Ectodermal cell (in vitro differentiated cells): ENCODE data around the gene NRCAM.

Experiments used
- H3K27ac ChIP-seq: 2 replicates; pipeline ENCODE4 v1.7.0; 2013; ENCODE audit warnings: mild to moderate bottlenecking, low read depth, low read length; ENCODE audit not compliant: insufficient read depth, poor library complexity, severe bottlenecking
- H3K27me3 ChIP-seq: 2 replicates; pipeline ENCODE4 v1.7.0; 2013; ENCODE audit warnings: mild to moderate bottlenecking, low read length; ENCODE audit not compliant: insufficient read depth, control insufficient read depth, poor library complexity, severe bottlenecking
- H3K36me3 ChIP-seq: one replicate; pipeline ENCODE4 v1.7.0; 2013; ENCODE audit warnings: low read length; ENCODE audit not compliant: control insufficient read depth, insufficient read depth
- H3K4me1 ChIP-seq: one replicate; pipeline ENCODE4 v1.7.0; 2013; ENCODE audit warnings: low read length; ENCODE audit not compliant: control insufficient read depth, insufficient read depth
- H3K4me3 ChIP-seq: 2 replicates; pipeline ENCODE4 v1.7.0; 2013; ENCODE audit warnings: low read depth, low read length, control low read depth; ENCODE audit not compliant: insufficient read depth
- H3K9me3 ChIP-seq: 2 replicates; pipeline ENCODE4 v1.7.0; 2013; ENCODE audit warnings: mild to moderate bottlenecking, low read length, moderate library complexity; ENCODE audit not compliant: control insufficient read depth
- WGBS, 2 experiments: methylation state at CpG; one replicate each; pipeline ENCODE4 v1.1.7; 2013; ENCODE audit warnings: missing lambda C conversion rate in 2 of 2; 5-methylcytosine and 5-hydroxymethylcytosine counted together

The NRCAM gene

DNA sequence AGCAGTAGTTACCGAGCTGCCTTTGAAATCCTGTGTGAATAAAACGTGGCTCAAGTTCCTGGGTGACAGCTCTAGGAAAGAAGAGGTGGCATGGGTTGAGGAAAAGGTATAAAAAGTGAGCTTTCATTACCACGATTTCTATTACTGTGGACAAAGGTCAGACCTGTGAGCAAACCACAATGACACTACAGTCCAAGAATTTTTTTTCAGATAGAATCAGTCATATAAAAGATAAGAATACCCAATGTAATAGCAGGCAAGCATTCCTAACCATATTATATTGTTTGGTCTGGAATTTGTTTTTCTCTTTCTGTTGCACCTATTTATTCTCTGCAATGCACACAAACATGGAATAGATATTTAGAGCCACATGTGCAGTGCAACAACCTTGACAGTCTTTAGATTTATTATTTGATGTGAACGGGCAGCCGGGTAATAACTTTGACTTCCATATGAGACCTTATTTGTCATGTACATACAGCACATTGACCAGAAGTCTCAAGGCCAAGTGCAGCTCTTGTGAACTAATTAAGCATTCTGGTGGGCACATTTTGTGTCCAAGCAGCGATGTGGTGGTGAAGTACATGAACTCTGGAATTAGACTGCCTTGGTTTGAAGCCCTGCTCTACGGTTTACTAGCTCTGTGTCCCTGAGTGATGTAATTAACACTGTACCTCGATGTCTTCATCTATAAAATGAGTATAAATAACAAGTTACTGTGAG lies 156.8 kb downstream of the NRCAM start:
- Histone ChIP-seq H3K4me1 (peaks cover 30% of the 10 kb centered on the region), H3K4me3 (no peak overlapping the region), H3K36me3 (no peaks in the 10 kb centered on the region), H3K27me3 (no peaks in the 10 kb centered on the region), H3K27ac (no peak overlapping the region), H3K9me3 (no peaks in the 10 kb centered on the region)
- 95 to 97% methylated on average over 8 of the region's 8 CpGs for WGBS, 2 experiments

DNA sequence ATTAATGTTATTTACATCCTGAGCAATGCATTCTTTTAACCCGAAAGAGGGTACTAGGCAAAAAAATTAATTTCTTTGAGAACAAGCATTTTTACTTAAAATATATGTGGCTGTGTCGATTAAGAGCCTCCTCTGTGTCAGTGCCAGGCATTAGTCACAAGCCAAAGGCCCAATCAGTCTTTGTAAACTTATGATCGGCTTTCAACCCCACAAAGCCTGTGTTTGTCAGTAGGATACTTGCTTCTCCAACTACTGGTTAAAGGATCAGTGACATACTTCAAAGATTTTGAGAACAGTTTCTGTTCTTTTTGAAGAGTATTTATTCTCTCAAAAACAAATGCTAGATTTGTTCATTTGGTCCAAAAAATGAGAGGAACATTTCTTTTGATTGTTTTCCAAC lies 159.3 kb downstream of the NRCAM start:
- WGBS, 2 experiments: 90 to 91% methylated on average over 3 of the region's 3 CpGs
- H3K27ac ChIP-seq: no peak overlapping the region
- no peak overlapping the region for H3K4me3 ChIP-seq
- no peaks in the 10 kb centered on the region for H3K27me3 ChIP-seq
- no peaks in the 10 kb centered on the region for H3K36me3 ChIP-seq
- H3K4me1 ChIP-seq: peaks cover 54% of the 10 kb centered on the region
- no peaks in the 10 kb centered on the region for H3K9me3 ChIP-seq

DNA sequence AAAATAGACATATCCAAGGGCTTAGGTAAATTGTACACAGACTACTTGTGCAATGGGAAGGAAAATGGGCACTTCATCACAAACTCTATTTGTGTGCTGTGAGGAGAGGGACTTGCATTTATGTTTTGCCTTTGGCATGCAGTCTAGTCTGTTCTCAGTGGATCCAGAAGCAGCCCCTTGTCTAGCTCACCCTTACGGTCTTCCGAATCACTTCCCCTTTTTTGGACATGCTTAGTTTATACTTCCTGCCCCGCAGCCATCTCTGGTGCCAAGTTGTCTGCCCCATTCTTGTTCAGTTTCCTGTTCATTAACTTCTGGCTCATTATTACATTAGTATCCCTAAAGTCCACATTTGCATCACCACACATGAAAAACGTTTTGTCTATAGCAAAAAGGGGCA lies 161.6 kb downstream of the NRCAM start:
- no peaks in the 10 kb centered on the region for H3K27me3 ChIP-seq
- 90 to 97% methylated on average over 4 of the region's 4 CpGs for WGBS, 2 experiments
- no peaks in the 10 kb centered on the region for H3K9me3 ChIP-seq
- peaks cover 67% of the 10 kb centered on the region for H3K4me1 ChIP-seq
- H3K4me3 ChIP-seq: no peak overlapping the region
- H3K36me3 ChIP-seq: no peaks in the 10 kb centered on the region
- no peak overlapping the region for H3K27ac ChIP-seq

DNA sequence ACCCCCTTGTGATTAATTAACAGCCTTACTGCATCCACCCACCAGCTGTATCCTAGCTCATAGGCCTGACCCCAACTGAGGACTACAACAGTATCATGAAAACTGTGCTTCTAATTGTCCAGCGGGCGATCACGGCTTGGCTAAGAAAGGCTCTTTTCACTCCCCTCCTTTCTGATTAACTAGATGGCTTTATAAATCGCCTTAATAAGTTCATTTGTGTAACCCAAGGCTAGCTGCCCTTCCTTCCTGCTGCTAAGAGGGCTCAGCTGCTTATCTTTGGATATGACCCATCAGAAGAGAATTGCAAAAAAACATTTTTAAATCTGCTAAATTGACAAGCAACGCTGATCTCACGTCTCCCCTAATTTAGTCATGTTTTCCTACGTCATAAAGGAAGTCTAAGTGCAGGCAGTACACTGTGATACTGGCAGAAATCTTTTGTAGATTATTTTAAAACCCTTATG lies 163.1 kb downstream of the NRCAM start:
- Histone ChIP-seq H3K27ac (peak overlapping the region; percentile 77), H3K4me1 (peaks cover 67% of the 10 kb centered on the region), H3K27me3 (no peaks in the 10 kb centered on the region), H3K4me3 (no peak overlapping the region), H3K9me3 (no peaks in the 10 kb centered on the region), H3K36me3 (no peaks in the 10 kb centered on the region)
- 86 to 87% methylated on average over 7 of the region's 7 CpGs for WGBS, 2 experiments

DNA sequence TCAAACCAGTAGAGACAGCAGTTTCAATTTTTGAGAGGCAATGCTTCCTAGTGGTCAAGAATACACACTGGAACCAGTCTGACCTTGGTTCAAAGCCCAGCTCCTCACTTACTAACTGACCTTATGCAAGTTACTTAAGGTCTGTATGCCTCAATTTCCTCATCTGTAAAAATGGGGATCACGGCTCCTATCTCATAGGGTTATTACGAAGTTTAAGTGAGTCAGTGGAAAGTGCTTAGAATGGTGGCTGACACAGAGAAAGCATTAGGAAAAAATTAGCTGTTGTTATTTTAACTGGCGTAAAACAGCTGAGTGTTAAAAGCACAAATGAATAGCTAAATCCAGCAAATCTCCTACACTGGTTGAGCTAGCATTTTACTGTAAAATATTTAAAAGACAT lies 163.7 kb downstream of the NRCAM start:
- Histone ChIP-seq H3K4me3 (no peak overlapping the region), H3K36me3 (no peaks in the 10 kb centered on the region), H3K4me1 (peaks cover 66% of the 10 kb centered on the region), H3K27ac (peak overlapping the region; percentile 77), H3K9me3 (no peaks in the 10 kb centered on the region), H3K27me3 (no peaks in the 10 kb centered on the region)
- 78 to 85% methylated on average over 3 of the region's 3 CpGs for WGBS, 2 experiments

DNA sequence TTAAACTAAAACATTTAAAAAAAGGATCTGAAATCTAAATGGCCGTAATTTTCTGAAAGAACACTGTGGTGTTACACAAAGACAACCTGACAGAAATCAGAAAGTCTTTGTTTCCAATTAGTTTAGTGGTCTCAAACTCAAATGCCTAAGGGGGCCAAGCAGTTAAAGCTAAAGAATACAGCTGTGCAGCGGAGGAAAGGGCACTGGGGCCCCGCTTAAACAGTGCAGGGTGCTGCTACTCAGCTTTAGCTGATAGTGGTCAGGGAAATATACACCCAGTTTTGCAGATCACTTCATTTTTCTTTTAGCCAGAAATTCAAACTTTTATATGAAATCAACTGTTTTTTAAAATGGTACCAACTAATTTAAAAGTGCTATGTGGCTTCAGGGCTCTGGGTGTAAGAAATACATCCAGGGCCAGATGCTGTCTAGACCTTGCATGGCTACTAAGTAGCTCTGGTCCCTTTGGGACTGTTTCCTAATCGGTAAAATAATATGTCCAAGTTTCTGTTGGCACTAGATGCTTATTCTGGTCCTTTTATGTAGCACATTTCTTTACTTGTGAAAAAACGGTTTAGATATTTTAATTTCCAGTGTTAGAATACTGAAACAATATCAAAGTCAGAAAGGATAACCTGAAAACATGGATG lies 164.3 kb downstream of the NRCAM start:
- Histone ChIP-seq H3K4me1 (peaks cover 60% of the 10 kb centered on the region), H3K4me3 (no peak overlapping the region), H3K9me3 (no peaks in the 10 kb centered on the region), H3K36me3 (no peaks in the 10 kb centered on the region), H3K27me3 (no peaks in the 10 kb centered on the region), H3K27ac (peak overlapping the region; percentile 77)
- 78% methylated on average over 5 of the region's 5 CpGs for WGBS, 2 experiments

DNA sequence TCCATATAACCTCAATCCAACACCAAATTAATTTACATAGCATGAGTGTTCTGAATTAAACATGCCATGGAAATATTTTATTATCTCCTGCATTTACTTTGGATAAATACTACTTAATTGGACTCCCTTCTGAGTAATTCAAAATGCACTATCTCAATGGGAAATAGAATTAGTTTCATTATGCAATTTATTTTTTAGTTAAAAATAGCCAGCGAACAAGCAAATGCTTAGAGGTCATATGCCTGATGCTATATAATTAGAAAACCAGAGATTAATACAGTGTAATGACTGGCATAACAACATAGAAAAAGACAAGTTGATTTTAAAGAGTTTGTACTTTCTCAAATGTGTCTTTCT lies 165.1 kb downstream of the NRCAM start:
- H3K27ac ChIP-seq: peak overlapping the region; percentile 67
- WGBS, 2 experiments: 100% methylated on average over 1 of the region's 1 CpG; no CpG with 5 or more reads in 1 of the 2 experiments
- H3K4me3 ChIP-seq: peak overlapping the region; percentile 10
- no peaks in the 10 kb centered on the region for H3K9me3 ChIP-seq
- no peaks in the 10 kb centered on the region for H3K36me3 ChIP-seq
- H3K4me1 ChIP-seq: peaks cover 59% of the 10 kb centered on the region
- H3K27me3 ChIP-seq: no peaks in the 10 kb centered on the region

DNA sequence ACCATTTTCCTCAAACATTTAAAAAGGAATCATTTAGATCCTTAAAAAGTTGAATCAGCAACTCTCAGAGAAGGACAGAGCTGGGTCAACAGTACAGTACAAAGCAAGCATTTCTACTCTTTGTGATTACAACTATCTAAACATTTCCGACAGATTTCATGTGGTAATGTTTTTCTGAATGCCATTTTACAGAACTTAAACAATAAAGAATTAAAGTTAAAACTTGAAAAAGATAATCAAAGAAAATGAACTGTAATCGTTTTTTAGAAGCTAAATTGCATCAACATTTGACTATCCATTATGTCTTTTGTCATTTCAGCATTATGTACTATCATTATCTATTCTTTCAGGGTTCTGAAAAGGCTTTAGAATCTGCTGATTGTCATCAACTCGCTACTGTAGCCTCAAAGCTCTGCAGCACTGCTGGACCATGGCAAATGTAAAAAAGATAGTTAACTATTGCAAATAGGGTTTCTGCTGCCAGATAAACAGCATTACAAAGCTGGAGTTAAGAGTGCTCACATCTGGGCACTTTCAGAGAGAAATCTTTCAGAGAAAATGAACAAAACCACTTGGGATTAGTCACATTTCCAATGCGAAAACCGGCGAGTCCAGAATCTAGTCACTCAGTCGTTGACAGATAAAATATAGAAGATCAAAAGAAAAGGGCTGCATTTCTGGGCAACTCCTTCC lies 165.6 kb downstream of the NRCAM start:
- no peaks in the 10 kb centered on the region for H3K36me3 ChIP-seq
- no peaks in the 10 kb centered on the region for H3K9me3 ChIP-seq
- peak overlapping the region; percentile 67 for H3K27ac ChIP-seq
- whole genome bisulfite sequencing, 2 experiments: 54 to 58% methylated on average over 6 of the region's 7 CpGs
- H3K4me1 ChIP-seq: peaks cover 56% of the 10 kb centered on the region
- H3K27me3 ChIP-seq: no peaks in the 10 kb centered on the region
- peak overlapping the region; percentile 10 for H3K4me3 ChIP-seq

DNA sequence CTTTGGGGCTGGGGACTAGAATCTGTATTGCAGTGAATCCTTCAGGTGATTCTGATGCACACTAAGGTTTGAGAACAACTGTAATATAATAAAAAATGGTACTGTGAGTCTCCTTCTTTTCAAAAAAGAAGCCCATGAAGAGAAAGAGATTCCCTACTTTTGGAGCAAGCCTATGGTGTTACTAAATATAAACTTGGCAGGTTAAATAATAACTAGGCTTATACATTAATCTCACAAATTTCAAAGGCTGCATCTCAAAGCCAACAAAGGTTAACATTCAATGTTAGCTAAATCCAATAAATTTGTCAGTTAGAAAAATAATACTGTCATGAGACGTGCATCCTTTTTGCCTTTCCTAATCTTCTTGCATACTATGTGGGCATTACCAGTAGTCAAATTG lies 166.4 kb downstream of the NRCAM start:
- no peaks in the 10 kb centered on the region for H3K36me3 ChIP-seq
- H3K27me3 ChIP-seq: no peaks in the 10 kb centered on the region
- no peak overlapping the region for H3K27ac ChIP-seq
- no peaks in the 10 kb centered on the region for H3K9me3 ChIP-seq
- H3K4me3 ChIP-seq: no peak overlapping the region
- H3K4me1 ChIP-seq: peaks cover 56% of the 10 kb centered on the region
- 94 to 100% methylated on average over 1 of the region's 1 CpG for WGBS, 2 experiments

DNA sequence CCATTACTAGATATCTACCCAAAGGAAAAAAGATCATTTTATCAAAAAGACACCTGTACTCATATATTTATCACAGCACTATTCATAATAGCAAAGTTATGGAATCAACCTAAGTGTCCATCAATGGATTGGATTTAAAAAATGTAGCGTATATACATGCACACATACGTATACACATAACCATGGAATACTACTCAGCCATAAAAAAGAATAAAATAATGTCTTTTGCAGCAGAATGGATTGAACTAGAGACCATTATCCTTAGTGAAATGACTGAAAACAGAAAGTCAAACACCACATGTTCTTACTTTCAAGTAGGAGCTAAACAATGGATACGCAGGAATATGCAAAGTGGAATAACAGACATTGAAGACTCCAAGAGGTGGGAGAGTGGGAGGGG lies 168.4 kb downstream of the NRCAM start:
- no peaks in the 10 kb centered on the region for H3K9me3 ChIP-seq
- H3K4me1 ChIP-seq: peaks cover 43% of the 10 kb centered on the region
- 92 to 100% methylated on average over 1 to 3 of the region's 3 CpGs for WGBS, 2 experiments
- H3K27ac ChIP-seq: no peak overlapping the region
- H3K36me3 ChIP-seq: no peaks in the 10 kb centered on the region
- no peaks in the 10 kb centered on the region for H3K27me3 ChIP-seq
- no peak overlapping the region for H3K4me3 ChIP-seq
